ENCODE measurements around the gene KCNMA1. TPM values are rescaled to one million over a fixed set of nuclear protein-coding genes. Genes with fewer than 3 reads are reported as not detected.
A peak's percentile ranks its signal among the peaks of the same experiment; 100 is the strongest.

Gene KCNMA1
- total RNA-seq, 1 experiment from 2014 or later = 6.2 TPM

GRCh38 chr10:77208684-77209256 is 428.8 kb downstream of the KCNMA1 start:
- in situ Hi-C loops (cut with HindIII; ENCODE audit: low pct_unique_long_range_greater_than_20kb, low sequenced_read_pairs) = no loop called here
- DNase-seq (ENCODE audit: low read depth) = no peak

- no peak for DNase-seq (ENCODE audit: low read depth)
- in situ Hi-C loops (cut with HindIII; ENCODE audit: low pct_unique_long_range_greater_than_20kb, low sequenced_read_pairs) = no loop called here
These were observed 429.8 kb downstream of the KCNMA1 start for GRCh38 chr10:77207828-77208185.

GRCh38 chr10:77207182-77207827 is 430.3 kb downstream of the KCNMA1 start:
- DNase-seq (ENCODE audit: low read depth) = no peak
- in situ Hi-C loops (cut with HindIII; ENCODE audit: low pct_unique_long_range_greater_than_20kb, low sequenced_read_pairs) = no loop called here

GRCh38 chr10:77205135-77205534 is 432.5 kb downstream of the KCNMA1 start:
- no peak for DNase-seq (ENCODE audit: low read depth)
- in situ Hi-C loops (cut with HindIII; ENCODE audit: low pct_unique_long_range_greater_than_20kb, low sequenced_read_pairs) = no loop called here

- no peak for DNase-seq (ENCODE audit: low read depth)
- in situ Hi-C loops (cut with HindIII; ENCODE audit: low pct_unique_long_range_greater_than_20kb, low sequenced_read_pairs) = no loop called here
These were observed 433.4 kb downstream of the KCNMA1 start for GRCh38 chr10:77204171-77204570.

GRCh38 chr10:77202857-77203256 is 434.8 kb downstream of the KCNMA1 start:
- in situ Hi-C loops (cut with HindIII; ENCODE audit: low pct_unique_long_range_greater_than_20kb, low sequenced_read_pairs) = no loop called here
- DNase-seq (ENCODE audit: low read depth) = no peak

GRCh38 chr10:77201135-77202106 is 436.2 kb downstream of the KCNMA1 start:
- in situ Hi-C loops (cut with HindIII; ENCODE audit: low pct_unique_long_range_greater_than_20kb, low sequenced_read_pairs) = no loop called here
- no peak for DNase-seq (ENCODE audit: low read depth)

- in situ Hi-C loops (cut with HindIII; ENCODE audit: low pct_unique_long_range_greater_than_20kb, low sequenced_read_pairs) = no loop called here
- DNase-seq (ENCODE audit: low read depth) = no peak
These were observed 440.1 kb downstream of the KCNMA1 start for GRCh38 chr10:77197544-77197943.

- no peak for DNase-seq (ENCODE audit: low read depth)
- in situ Hi-C loops (cut with HindIII; ENCODE audit: low pct_unique_long_range_greater_than_20kb, low sequenced_read_pairs) = no loop called here
These were observed 441.0 kb downstream of the KCNMA1 start for GRCh38 chr10:77196614-77197013.

GRCh38 chr10:77195101-77195500 is 442.5 kb downstream of the KCNMA1 start:
- in situ Hi-C loops (cut with HindIII; ENCODE audit: low pct_unique_long_range_greater_than_20kb, low sequenced_read_pairs) = no loop called here
- peak; percentile 73 for DNase-seq (ENCODE audit: low read depth)

GRCh38 chr10:77193001-77193400 is 444.6 kb downstream of the KCNMA1 start:
- DNase-seq (ENCODE audit: low read depth) = no peak
- in situ Hi-C loops (cut with HindIII; ENCODE audit: low pct_unique_long_range_greater_than_20kb, low sequenced_read_pairs) = no loop called here

GRCh38 chr10:77192402-77192801 is 445.2 kb downstream of the KCNMA1 start:
- in situ Hi-C loops (cut with HindIII; ENCODE audit: low pct_unique_long_range_greater_than_20kb, low sequenced_read_pairs) = no loop called here
- DNase-seq (ENCODE audit: low read depth) = no peak

- no peak for DNase-seq (ENCODE audit: low read depth)
- in situ Hi-C loops (cut with HindIII; ENCODE audit: low pct_unique_long_range_greater_than_20kb, low sequenced_read_pairs) = no loop called here
These were observed 446.1 kb downstream of the KCNMA1 start for GRCh38 chr10:77191324-77192049.

GRCh38 chr10:77190291-77190690 is 447.3 kb downstream of the KCNMA1 start:
- in situ Hi-C loops (cut with HindIII; ENCODE audit: low pct_unique_long_range_greater_than_20kb, low sequenced_read_pairs) = no loop called here
- DNase-seq (ENCODE audit: low read depth) = no peak

- in situ Hi-C loops (cut with HindIII; ENCODE audit: low pct_unique_long_range_greater_than_20kb, low sequenced_read_pairs) = no loop called here
- DNase-seq (ENCODE audit: low read depth) = no peak
These were observed 448.1 kb downstream of the KCNMA1 start for GRCh38 chr10:77189520-77189919.

GRCh38 chr10:77189075-77189474 is 448.5 kb downstream of the KCNMA1 start:
- in situ Hi-C loops (cut with HindIII; ENCODE audit: low pct_unique_long_range_greater_than_20kb, low sequenced_read_pairs) = no loop called here
- no peak for DNase-seq (ENCODE audit: low read depth)

GRCh38 chr10:77188521-77188920 is 449.1 kb downstream of the KCNMA1 start:
- DNase-seq (ENCODE audit: low read depth) = no peak
- in situ Hi-C loops (cut with HindIII; ENCODE audit: low pct_unique_long_range_greater_than_20kb, low sequenced_read_pairs) = no loop called here

GRCh38 chr10:77188000-77188395 is 449.6 kb downstream of the KCNMA1 start:
- in situ Hi-C loops (cut with HindIII; ENCODE audit: low pct_unique_long_range_greater_than_20kb, low sequenced_read_pairs) = no loop called here

More at GRCh38 chr10:77188000-77188395, 449.6 kb downstream of the KCNMA1 start:
- no peak for DNase-seq (ENCODE audit: low read depth)
